ENCODE data around the gene SLF2.
"Not testable (repeated sequence)": the region's sequence is repeated elsewhere in the genome, so short reads cannot be mapped to it uniquely, and the experiment has no call there.

The SLF2 gene

DNA sequence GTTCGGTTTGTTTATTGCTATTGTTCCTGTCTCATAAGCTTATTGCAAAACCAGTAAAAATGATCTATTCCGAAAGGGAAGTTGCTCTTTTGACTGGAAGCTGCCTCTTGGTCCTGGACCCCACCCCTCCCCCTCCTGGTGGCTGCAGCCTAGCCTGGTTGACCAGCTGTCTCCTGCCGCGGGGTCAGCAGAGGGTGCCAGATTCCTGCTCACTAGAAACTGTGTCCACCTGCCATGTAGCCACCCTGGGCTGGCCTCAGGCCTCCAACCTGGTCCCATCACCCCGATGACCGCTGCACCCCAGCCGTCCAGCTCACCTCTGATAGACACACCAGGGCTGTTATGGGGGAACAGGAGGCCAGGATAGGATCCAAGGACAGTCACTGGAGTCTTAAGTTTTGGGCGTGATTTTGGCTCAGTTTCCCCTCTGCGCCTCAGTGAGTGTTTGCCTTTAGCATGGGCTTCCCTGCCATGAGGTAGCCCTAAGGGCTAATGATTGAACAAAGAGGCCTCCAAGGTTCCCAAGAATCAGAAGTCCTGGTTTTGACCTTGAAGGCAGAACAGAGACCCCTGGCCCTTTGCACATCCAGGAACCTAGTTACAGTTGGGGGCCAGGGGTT lies 32.9 kb upstream of the SLF2 start:
- Histone ChIP-seq H3K27ac (ENCODE audit: low read depth, low read length) (no peak overlapping the region), H3K9me3 (ENCODE audit: control insufficient read depth in 1 of 2, low read length in 2 of 2) (no peaks in the 10 kb centered on the region), H3K4me1 (ENCODE audit: control insufficient read depth in 1 of 2, insufficient read depth in 2 of 2, low read length in 2 of 2) (no peaks in the 10 kb centered on the region), H3K4me3 (ENCODE audit: low read depth in 1 of 2, low read length in 2 of 2) (no peak overlapping the region), H3K9ac (ENCODE audit: low read depth in 1 of 2, low read length in 2 of 2) (no peak overlapping the region), H3K36me3 (ENCODE audit: control insufficient read depth in 1 of 2, insufficient read depth in 2 of 2, low read length in 2 of 2) (no peaks in the 10 kb centered on the region), H3K27me3 (ENCODE audit: control insufficient read depth in 1 of 2, insufficient read depth in 2 of 2, low read length in 2 of 2) (peaks cover 0 to 8% of the 10 kb centered on the region in 2 donors)

- Histone ChIP-seq H3K27me3 (ENCODE audit: control insufficient read depth in 1 of 2, insufficient read depth in 2 of 2, low read length in 2 of 2) (peaks cover 0 to 8% of the 10 kb centered on the region in 2 donors), H3K9ac (ENCODE audit: low read depth in 1 of 2, low read length in 2 of 2) (no peak overlapping the region), H3K36me3 (ENCODE audit: control insufficient read depth in 1 of 2, insufficient read depth in 2 of 2, low read length in 2 of 2) (no peaks in the 10 kb centered on the region), H3K9me3 (ENCODE audit: control insufficient read depth in 1 of 2, low read length in 2 of 2) (no peaks in the 10 kb centered on the region), H3K4me1 (ENCODE audit: control insufficient read depth in 1 of 2, insufficient read depth in 2 of 2, low read length in 2 of 2) (no peaks in the 10 kb centered on the region), H3K27ac (ENCODE audit: low read depth, low read length) (no peak overlapping the region), H3K4me3 (ENCODE audit: low read depth in 1 of 2, low read length in 2 of 2) (no peak overlapping the region)
Measured at GRCh38 chr10:100881556-100882213, 31.1 kb upstream of the SLF2 start.

GRCh38 chr10:100882252-100882651 lies 30.5 kb upstream of the SLF2 start:
- Histone ChIP-seq H3K36me3 (ENCODE audit: control insufficient read depth in 1 of 2, insufficient read depth in 2 of 2, low read length in 2 of 2) (no peaks in the 10 kb centered on the region), H3K4me3 (ENCODE audit: low read depth in 1 of 2, low read length in 2 of 2) (no peak overlapping the region), H3K27ac (ENCODE audit: low read depth, low read length) (no peak overlapping the region), H3K9me3 (ENCODE audit: control insufficient read depth in 1 of 2, low read length in 2 of 2) (no peaks in the 10 kb centered on the region), H3K27me3 (ENCODE audit: control insufficient read depth in 1 of 2, insufficient read depth in 2 of 2, low read length in 2 of 2) (peaks cover 0 to 7% of the 10 kb centered on the region in 2 donors), H3K9ac (ENCODE audit: low read depth in 1 of 2, low read length in 2 of 2) (no peak overlapping the region), H3K4me1 (ENCODE audit: control insufficient read depth in 1 of 2, insufficient read depth in 2 of 2, low read length in 2 of 2) (no peaks in the 10 kb centered on the region)

- H3K9me3 ChIP-seq (ENCODE audit: control insufficient read depth in 1 of 2, low read length in 2 of 2) = no peaks in the 10 kb centered on the region
- H3K4me1 ChIP-seq (ENCODE audit: control insufficient read depth in 1 of 2, insufficient read depth in 2 of 2, low read length in 2 of 2) = no peaks in the 10 kb centered on the region
- H3K27ac ChIP-seq (ENCODE audit: low read depth, low read length) = no peak overlapping the region
- H3K9ac ChIP-seq (ENCODE audit: low read depth in 1 of 2, low read length in 2 of 2) = no peak overlapping the region
- peaks cover 0 to 2% of the 10 kb centered on the region in 2 donors for H3K27me3 ChIP-seq (ENCODE audit: control insufficient read depth in 1 of 2, insufficient read depth in 2 of 2, low read length in 2 of 2)
- H3K36me3 ChIP-seq (ENCODE audit: control insufficient read depth in 1 of 2, insufficient read depth in 2 of 2, low read length in 2 of 2) = no peaks in the 10 kb centered on the region
- H3K4me3 ChIP-seq (ENCODE audit: low read depth in 1 of 2, low read length in 2 of 2) = no peak overlapping the region
Measured at GRCh38 chr10:100882671-100883311, 30.0 kb upstream of the SLF2 start.

DNA sequence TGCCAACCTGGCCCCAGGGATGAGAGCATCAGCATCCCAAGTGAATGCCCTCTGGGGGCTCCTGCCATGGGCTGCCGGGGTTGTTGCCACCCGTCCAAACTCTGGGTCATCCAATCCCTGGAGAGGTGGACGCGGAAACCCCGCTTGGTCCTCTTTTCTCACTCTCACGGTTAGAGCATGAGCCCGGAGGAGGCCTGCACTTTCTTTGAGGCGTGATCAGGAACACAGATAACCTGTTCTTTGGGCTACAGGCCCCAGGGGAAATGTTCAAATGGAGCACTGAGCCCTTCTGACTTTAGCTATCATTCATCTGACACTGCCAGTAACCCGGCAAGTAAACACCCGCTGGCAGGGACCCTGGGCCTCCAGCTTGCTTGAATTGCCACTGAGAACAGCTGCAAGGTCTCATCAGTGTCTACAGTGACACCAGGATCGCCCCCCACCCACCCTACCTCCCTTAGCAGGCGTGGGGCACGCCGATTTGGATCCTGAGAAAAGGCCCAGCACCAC lies 29.4 kb upstream of the SLF2 start:
- H3K4me1 ChIP-seq (ENCODE audit: control insufficient read depth in 1 of 2, insufficient read depth in 2 of 2, low read length in 2 of 2) = no peaks in the 10 kb centered on the region
- no peaks in the 10 kb centered on the region for H3K36me3 ChIP-seq (ENCODE audit: control insufficient read depth in 1 of 2, insufficient read depth in 2 of 2, low read length in 2 of 2)
- no peaks in the 10 kb centered on the region for H3K9me3 ChIP-seq (ENCODE audit: control insufficient read depth in 1 of 2, low read length in 2 of 2)
- peaks cover 0 to under 1% of the 10 kb centered on the region in 2 donors for H3K27me3 ChIP-seq (ENCODE audit: control insufficient read depth in 1 of 2, insufficient read depth in 2 of 2, low read length in 2 of 2)
- no peak overlapping the region for H3K9ac ChIP-seq (ENCODE audit: low read depth in 1 of 2, low read length in 2 of 2)
- H3K27ac ChIP-seq (ENCODE audit: low read depth, low read length) = no peak overlapping the region
- H3K4me3 ChIP-seq (ENCODE audit: low read depth in 1 of 2, low read length in 2 of 2) = no peak overlapping the region

GRCh38 chr10:100885611-100886010 lies 27.2 kb upstream of the SLF2 start:
- H3K36me3 ChIP-seq (ENCODE audit: control insufficient read depth in 1 of 2, insufficient read depth in 2 of 2, low read length in 2 of 2); H3K4me1 ChIP-seq (ENCODE audit: control insufficient read depth in 1 of 2, insufficient read depth in 2 of 2, low read length in 2 of 2); H3K4me3 ChIP-seq (ENCODE audit: low read depth in 1 of 2, low read length in 2 of 2); H3K27ac ChIP-seq (ENCODE audit: low read depth, low read length); H3K9me3 ChIP-seq (ENCODE audit: control insufficient read depth in 1 of 2, low read length in 2 of 2); H3K9ac ChIP-seq (ENCODE audit: low read depth in 1 of 2, low read length in 2 of 2): not testable (repeated sequence)
- peaks cover 7 to 10% of the 10 kb centered on the region in 2 donors for H3K27me3 ChIP-seq (ENCODE audit: control insufficient read depth in 1 of 2, insufficient read depth in 2 of 2, low read length in 2 of 2)

DNA sequence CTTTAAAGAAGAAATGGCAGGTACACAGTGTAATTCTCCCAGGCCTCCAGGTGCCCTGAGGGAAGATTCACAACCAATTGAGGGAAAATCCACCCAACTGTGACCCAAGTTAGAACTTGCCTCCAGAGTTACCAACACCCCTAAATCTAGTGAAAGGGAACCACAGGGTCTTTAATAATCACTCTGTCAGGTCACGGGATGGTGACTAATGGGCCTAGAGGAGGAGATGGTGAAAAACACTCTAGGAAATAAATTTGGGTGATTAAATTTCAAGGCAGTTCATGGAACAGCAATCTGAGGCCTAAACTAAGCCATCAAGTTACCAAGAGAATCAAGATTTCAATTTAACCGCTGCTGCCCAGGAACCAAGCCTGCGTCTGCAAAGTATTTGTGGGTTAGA lies 26.7 kb upstream of the SLF2 start:
- no peaks in the 10 kb centered on the region for H3K36me3 ChIP-seq (ENCODE audit: control insufficient read depth in 1 of 2, insufficient read depth in 2 of 2, low read length in 2 of 2)
- H3K9ac ChIP-seq (ENCODE audit: low read depth in 1 of 2, low read length in 2 of 2) = no peak overlapping the region
- peaks cover 11 to 15% of the 10 kb centered on the region in 2 donors for H3K27me3 ChIP-seq (ENCODE audit: control insufficient read depth in 1 of 2, insufficient read depth in 2 of 2, low read length in 2 of 2)
- no peak overlapping the region for H3K27ac ChIP-seq (ENCODE audit: low read depth, low read length)
- no peak overlapping the region for H3K4me3 ChIP-seq (ENCODE audit: low read depth in 1 of 2, low read length in 2 of 2)
- no peaks in the 10 kb centered on the region for H3K4me1 ChIP-seq (ENCODE audit: control insufficient read depth in 1 of 2, insufficient read depth in 2 of 2, low read length in 2 of 2)
- no peaks in the 10 kb centered on the region for H3K9me3 ChIP-seq (ENCODE audit: control insufficient read depth in 1 of 2, low read length in 2 of 2)

DNA sequence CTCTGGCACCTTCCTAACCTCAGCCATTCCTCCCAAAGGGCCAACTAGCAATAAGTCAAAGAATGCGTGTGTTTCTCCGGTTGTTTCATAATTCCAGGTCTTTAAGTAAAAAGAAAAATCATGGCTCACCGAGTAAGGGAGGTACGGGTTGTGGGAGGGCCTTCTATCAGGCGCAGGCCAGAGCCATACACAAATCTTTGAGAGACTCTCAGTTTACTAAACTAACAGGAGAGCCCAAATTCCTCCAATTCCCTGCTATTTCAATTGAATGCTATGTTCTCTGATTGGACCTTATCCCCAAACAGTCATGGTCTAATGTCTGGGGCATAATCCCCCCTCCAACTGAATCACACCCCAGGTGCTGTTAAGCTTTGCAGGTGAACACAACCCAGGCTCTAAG lies 26.2 kb upstream of the SLF2 start:
- Histone ChIP-seq H3K9ac (ENCODE audit: low read depth in 1 of 2, low read length in 2 of 2) (no peak overlapping the region), H3K27me3 (ENCODE audit: control insufficient read depth in 1 of 2, insufficient read depth in 2 of 2, low read length in 2 of 2) (peaks cover 14 to 19% of the 10 kb centered on the region in 2 donors), H3K9me3 (ENCODE audit: control insufficient read depth in 1 of 2, low read length in 2 of 2) (no peaks in the 10 kb centered on the region), H3K27ac (ENCODE audit: low read depth, low read length) (no peak overlapping the region), H3K4me3 (ENCODE audit: low read depth in 1 of 2, low read length in 2 of 2) (no peak overlapping the region), H3K4me1 (ENCODE audit: control insufficient read depth in 1 of 2, insufficient read depth in 2 of 2, low read length in 2 of 2) (no peaks in the 10 kb centered on the region), H3K36me3 (ENCODE audit: control insufficient read depth in 1 of 2, insufficient read depth in 2 of 2, low read length in 2 of 2) (no peaks in the 10 kb centered on the region)

- no peaks in the 10 kb centered on the region for H3K36me3 ChIP-seq (ENCODE audit: control insufficient read depth in 1 of 2, insufficient read depth in 2 of 2, low read length in 2 of 2)
- H3K27ac ChIP-seq (ENCODE audit: low read depth, low read length) = no peak overlapping the region
- no peak overlapping the region for H3K9ac ChIP-seq (ENCODE audit: low read depth in 1 of 2, low read length in 2 of 2)
- H3K4me3 ChIP-seq (ENCODE audit: low read depth in 1 of 2, low read length in 2 of 2) = no peak overlapping the region
- H3K9me3 ChIP-seq (ENCODE audit: control insufficient read depth in 1 of 2, low read length in 2 of 2) = no peaks in the 10 kb centered on the region
- H3K27me3 ChIP-seq (ENCODE audit: control insufficient read depth in 1 of 2, insufficient read depth in 2 of 2, low read length in 2 of 2) = peaks cover 15 to 20% of the 10 kb centered on the region in 2 donors
- no peaks in the 10 kb centered on the region for H3K4me1 ChIP-seq (ENCODE audit: control insufficient read depth in 1 of 2, insufficient read depth in 2 of 2, low read length in 2 of 2)
Measured at GRCh38 chr10:100886963-100887362, 25.8 kb upstream of the SLF2 start.

- no peak overlapping the region for H3K4me3 ChIP-seq (ENCODE audit: low read depth in 1 of 2, low read length in 2 of 2)
- peaks cover 15 to 20% of the 10 kb centered on the region in 2 donors for H3K27me3 ChIP-seq (ENCODE audit: control insufficient read depth in 1 of 2, insufficient read depth in 2 of 2, low read length in 2 of 2)
- no peaks in the 10 kb centered on the region for H3K4me1 ChIP-seq (ENCODE audit: control insufficient read depth in 1 of 2, insufficient read depth in 2 of 2, low read length in 2 of 2)
- no peak overlapping the region for H3K27ac ChIP-seq (ENCODE audit: low read depth, low read length)
- H3K36me3 ChIP-seq (ENCODE audit: control insufficient read depth in 1 of 2, insufficient read depth in 2 of 2, low read length in 2 of 2) = no peaks in the 10 kb centered on the region
- H3K9ac ChIP-seq (ENCODE audit: low read depth in 1 of 2, low read length in 2 of 2) = no peak overlapping the region
- no peaks in the 10 kb centered on the region for H3K9me3 ChIP-seq (ENCODE audit: control insufficient read depth in 1 of 2, low read length in 2 of 2)
Measured at GRCh38 chr10:100887761-100888296, 24.9 kb upstream of the SLF2 start.

Measured in duodenal mucosa (tissue), 2 donors.